K562 (cell line): ENCODE measurements around the gene PLPP7. TPM values are rescaled to one million over a fixed set of nuclear protein-coding genes. Genes with fewer than 3 reads are reported as not detected.

Experiments used
- ATAC-seq: fragments of 200-7000 bp; cut with Tn5 transposase; 3 replicates; pipeline ENCODE4 v1.9.1; 2020; ENCODE audit warnings: moderate library complexity
- BruUV-seq: library from RNA; stranded (reverse); fragments of 400-500 nt; replicated peaks from 2 replicates; lab custom pipeline; 2021; lab: Mats Ljungman, UMichigan
- CTCF ChIA-PET: fragments of 300-600 bp; formaldehyde crosslinking; extraction: SDS; loops from one replicate; lab custom pipeline; 2021; ENCODE audit warnings: low intra/inter-chr PET ratio; lab: Yijun Ruan, JAX
- POLR2A ChIA-PET: fragments of 300-600, 350-650 bp; sonication (Branson Sonifier 250); formaldehyde crosslinking; extraction: SDS; loops from one replicate; lab custom pipeline; 2021; ENCODE audit warnings: antibody characterized with exemption, inconsistent platforms; lab: Yijun Ruan, JAX
- DNase-seq, 4 experiments: peaks; one replicate each; pipeline versions ENCODE4 v3.0.0 to v3.0.0-alpha.2; 2011 to 2018; ENCODE audit warnings: low spot score in 3 of 4, mixed read lengths in 3 of 4; ENCODE audit errors: extremely low read depth in 1 of 4
- FAIRE-seq: peaks from 2 replicates; lab custom pipeline; 2011; peaks lifted over from hg19 to GRCh38; lab: Jason Lieb, UNC
- H2AFZ ChIP-seq: 2 replicates; pipeline ENCODE4 v1.6.0; 2011; ENCODE audit warnings: low read depth, low read length, control low read depth, inconsistent platforms
- H3K27ac ChIP-seq: fragments of 200-600 bp; 3 replicates; pipeline ENCODE4 v1.8.0; 2011; ENCODE audit warnings: low read depth, mild to moderate bottlenecking, control low read depth, inconsistent platforms, low read length, moderate library complexity, mixed read lengths; ENCODE audit errors: extremely low read depth
- H3K27me3 ChIP-seq, 2 experiments: fragments of 300-600 bp in 1 of 2; 2 replicates in 1 of 2; 3 replicates in 1 of 2; pipeline versions ENCODE4 v1.6.0 to v1.8.0; 2011; ENCODE audit warnings: inconsistent platforms in 2 of 2, low read length in 2 of 2, mild to moderate bottlenecking in 1 of 2, mixed read lengths in 1 of 2, moderate library complexity in 1 of 2; ENCODE audit not compliant: control insufficient read depth in 2 of 2, insufficient read depth in 2 of 2
- H3K36me3 ChIP-seq: fragments of 300-600 bp; 3 replicates; pipeline ENCODE4 v1.8.0; 2011; ENCODE audit warnings: mild to moderate bottlenecking, low read length, inconsistent platforms; ENCODE audit not compliant: control insufficient read depth, insufficient read depth
- H3K4me1 ChIP-seq, 2 experiments: fragments of 200-600 bp in 1 of 2; replicated peaks in 1 of 2; 2 replicates in 1 of 2; 3 replicates in 1 of 2; pipeline versions ENCODE4 v1.5.1 to v1.8.0; 2011; ENCODE audit warnings: inconsistent platforms in 2 of 2, low read length in 2 of 2, mild to moderate bottlenecking in 1 of 2, mixed read lengths in 1 of 2, moderate library complexity in 1 of 2; ENCODE audit not compliant: control insufficient read depth in 2 of 2, insufficient read depth in 2 of 2
- H3K4me2 ChIP-seq: 2 replicates; pipeline ENCODE4 v1.6.1; 2011; ENCODE audit warnings: low read length, control low read depth, inconsistent platforms, mixed read lengths; ENCODE audit not compliant: insufficient read depth
- H3K4me3 ChIP-seq: fragments of 200-600 bp; sonication (generic), shearing (Covaris generic); 2 replicates; pipeline ENCODE4 v1.5.1; 2016; ENCODE audit warnings: control low read depth, inconsistent platforms
- H3K79me2 ChIP-seq: fragments of 200-600 bp; 3 replicates; pipeline ENCODE4 v1.8.0; 2011; ENCODE audit warnings: low read length, inconsistent platforms; ENCODE audit not compliant: control insufficient read depth, insufficient read depth
- H3K9ac ChIP-seq, 2 experiments: 2 replicates each; pipeline versions ENCODE4 v1.6.0 to v1.6.1; 2011; ENCODE audit warnings: low read depth in 2 of 2, low read length in 2 of 2, control low read depth in 1 of 2, inconsistent platforms in 1 of 2, mild to moderate bottlenecking in 1 of 2, mixed read lengths in 1 of 2; ENCODE audit not compliant: insufficient read depth in 1 of 2
- H3K9me1 ChIP-seq: one replicate; pipeline ENCODE4 v1.6.0; 2011; ENCODE audit warnings: inconsistent platforms, mild to moderate bottlenecking, low read length, moderate library complexity; ENCODE audit not compliant: control insufficient read depth, insufficient read depth
- H3K9me3 ChIP-seq: replicated peaks from 2 replicates; pipeline ENCODE4 v1.5.1; 2011; ENCODE audit warnings: low read depth, low read length, inconsistent platforms; ENCODE audit not compliant: control insufficient read depth, insufficient read depth
- H4K20me1 ChIP-seq: replicated peaks from 2 replicates; pipeline ENCODE4 v1.6.1; 2011; ENCODE audit warnings: low read length, inconsistent platforms, mixed read lengths; ENCODE audit not compliant: control insufficient read depth, insufficient read depth
- EP400 ChIP-seq: fragments of 450-650 bp; IDR thresholded peaks from 2 replicates; pipeline ENCODE4 v1.6.1; 2017; ENCODE audit warnings: antibody characterized with exemption, mild to moderate bottlenecking, moderate library complexity
- FIP1L1 ChIP-seq: fragments of 200-400 bp; formaldehyde crosslinking; IDR thresholded peaks from 2 replicates; pipeline ENCODE4 v1.6.1; 2018; ENCODE audit warnings: mild to moderate bottlenecking, low read depth, low read length; ENCODE audit not compliant: poor library complexity, severe bottlenecking
- GABPA ChIP-seq: fragments of 200-800 bp; sonication (Bioruptor generic); conservative IDR thresholded peaks from 2 replicates; pipeline ENCODE4 v1.6.1; 2016; ENCODE audit warnings: low read depth, missing genetic modification characterization, missing compliant biosample characterization
- HLTF ChIP-seq: fragments of 450-650 bp; IDR thresholded peaks from 2 replicates; pipeline ENCODE4 v1.6.1; 2016
- IRF2 ChIP-seq: sonication (generic); formaldehyde crosslinking; IDR thresholded peaks from 2 replicates; pipeline ENCODE4 v1.8.1; 2022; ENCODE audit warnings: mild to moderate bottlenecking, missing genetic modification reagents
- MCM3 ChIP-seq: fragments of 450-650 bp; IDR thresholded peaks from 2 replicates; pipeline ENCODE4 v1.6.1; 2016
- NEUROD1 ChIP-seq: fragments of 150-350 bp; IDR thresholded peaks from 2 replicates; pipeline ENCODE4 v1.6.1; 2014; ENCODE audit warnings: borderline replicate concordance, low read length, low read depth; ENCODE audit not compliant: partially characterized antibody
- PRPF4 ChIP-seq: fragments of 200-400 bp; formaldehyde crosslinking; IDR thresholded peaks from one replicate; pipeline ENCODE4 v1.6.1; 2017; ENCODE audit warnings: low read length, low read depth, mild to moderate bottlenecking; ENCODE audit not compliant: insufficient read depth, poor library complexity, severe bottlenecking
- RAD51 ChIP-seq: fragments of 450-650 bp; IDR thresholded peaks from 2 replicates; pipeline ENCODE4 v1.7.1; 2016; ENCODE audit warnings: low read depth, mild to moderate bottlenecking, borderline replicate concordance
- RUNX1 ChIP-seq: sonication (generic); IDR thresholded peaks from 2 replicates; pipeline ENCODE4 v1.6.1; 2016; ENCODE audit warnings: antibody characterized with exemption, low read depth
- SMARCA5 ChIP-seq: fragments of 450-650 bp; IDR thresholded peaks from 2 replicates; pipeline ENCODE4 v1.6.1; 2016
- ZNF121 ChIP-seq: sonication (generic); formaldehyde crosslinking; conservative IDR thresholded peaks from 2 replicates; pipeline ENCODE4 v1.8.0; 2022; ENCODE audit warnings: missing genetic modification reagents
- ZNF384 ChIP-seq: IDR thresholded peaks from 2 replicates; pipeline ENCODE4 v1.6.1; 2012; ENCODE audit warnings: low read depth, low read length, improper control_type of control experiment
- ZNF79 ChIP-seq: fragments of 250-450 bp; sonication (Bioruptor Pico); IDR thresholded peaks from 2 replicates; pipeline ENCODE4 v1.4.0; 2020; ENCODE audit warnings: low read depth, mild to moderate bottlenecking, moderate library complexity
- in situ Hi-C: fragments of 300-500 bp; cut with MboI; formaldehyde crosslinking; loops from 4 replicates; pipeline ENCODE4 v1.15.0; 2018; ENCODE audit warnings: inconsistent platforms, mixed read lengths
- intact Hi-C: fragments of 100-400 bp; cut with micrococcal nuclease; formaldehyde crosslinking; loops from 2 replicates; pipeline ENCODE4 v1.14.2; 2022
- polyA plus RNA-seq, 8 experiments: library from polyadenylated mRNA; depleted of rRNA in 4 of 8; stranded (reverse) in 5 of 8; unstranded in 3 of 8; fragments of >200 nt; fragmentation: Nextera tagmentation in 2 of 8; fragmentation: Illumina TruSeq in 1 of 8; extraction: Ambion mirVana in 2 of 8; extraction: Trizol in 1 of 8; gene quantifications; 2 replicates each; pipeline versions ENCODE4 v1.2.1 to v1.2.3, GENCODE V29; 2011 to 2014; ENCODE audit warnings: inconsistent platforms in 1 of 8, missing spikeins in 1 of 8
- total RNA-seq, 7 experiments: library from RNA; depleted of rRNA in 6 of 7; stranded (reverse); fragments of >200 nt in 6 of 7; fragmentation: Illumina TruSeq in 2 of 7; extraction: Trizol in 2 of 7; gene quantifications; 2 replicates each; pipeline versions ENCODE4 v1.2.1 to v1.2.3, GENCODE V29; 2011 to 2021; ENCODE audit warnings: low replicate concordance in 1 of 7
- TF ChIP-seq, protein P1 (sequence below): fragments of 250-450 bp; sonication (Bioruptor Pico); IDR thresholded peaks from 2 replicates; pipeline ENCODE4 v1.8.0; 2022; ENCODE audit warnings: moderate library complexity, mild to moderate bottlenecking, inconsistent platforms
- TF ChIP-seq, protein P2 (sequence below), 3 experiments: IDR thresholded peaks in 2 of 3; conservative IDR thresholded peaks in 1 of 3; 2 replicates each; pipeline ENCODE4 v1.5.1; 2011 to 2012; ENCODE audit warnings: low read length in 3 of 3, mild to moderate bottlenecking in 3 of 3, control low read depth in 2 of 3, improper control_type of control experiment in 1 of 3, inconsistent platforms in 1 of 3, low read depth in 1 of 3, mixed read lengths in 1 of 3, moderate library complexity in 1 of 3; ENCODE audit not compliant: insufficient read depth in 2 of 3
- TF ChIP-seq, protein P3 (sequence below): fragments of 450-650 bp; formaldehyde crosslinking; IDR thresholded peaks from 2 replicates; pipeline ENCODE4 v1.4.0; 2020; ENCODE audit warnings: mild to moderate bottlenecking, moderate library complexity

Gene PLPP7
- total and polyA plus RNA-seq, 9 of the 15 experiments (the other 6 are each of a cell fraction or from before 2014, with no cell fraction given) = 0.09 to 0.93 (median 0.18) TPM; not detected in 4

DNA sequence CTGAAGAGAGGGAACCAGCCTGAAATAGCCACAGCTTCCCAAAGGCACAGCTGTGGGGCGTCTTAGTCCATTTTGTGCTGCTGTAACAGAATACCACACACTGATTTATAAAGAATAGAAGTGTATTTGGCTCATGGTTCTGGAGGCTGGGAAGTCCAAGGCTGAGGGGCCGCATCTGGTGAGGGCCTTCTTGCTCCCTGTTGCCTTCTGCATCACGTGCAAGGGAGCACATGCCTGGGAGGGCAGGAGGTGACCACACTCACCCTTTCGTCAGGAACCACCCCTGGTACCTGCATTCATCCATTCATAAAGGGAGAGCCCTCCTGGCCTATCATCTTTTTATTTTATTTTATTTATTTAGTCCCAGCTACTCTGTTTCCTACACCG, 10.4 kb downstream of the PLPP7 start (continued):
- TF ChIP-seq, protein P1, sequence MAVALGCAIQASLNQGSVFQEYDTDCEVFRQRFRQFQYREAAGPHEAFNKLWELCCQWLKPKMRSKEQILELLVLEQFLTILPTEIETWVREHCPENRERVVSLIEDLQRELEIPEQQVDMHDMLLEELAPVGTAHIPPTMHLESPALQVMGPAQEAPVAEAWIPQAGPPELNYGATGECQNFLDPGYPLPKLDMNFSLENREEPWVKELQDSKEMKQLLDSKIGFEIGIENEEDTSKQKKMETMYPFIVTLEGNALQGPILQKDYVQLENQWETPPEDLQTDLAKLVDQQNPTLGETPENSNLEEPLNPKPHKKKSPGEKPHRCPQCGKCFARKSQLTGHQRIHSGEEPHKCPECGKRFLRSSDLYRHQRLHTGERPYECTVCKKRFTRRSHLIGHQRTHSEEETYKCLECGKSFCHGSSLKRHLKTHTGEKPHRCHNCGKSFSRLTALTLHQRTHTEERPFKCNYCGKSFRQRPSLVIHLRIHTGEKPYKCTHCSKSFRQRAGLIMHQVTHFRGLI (CRISPR knock-in tag) = no peak
- TF ChIP-seq SMARCA5 = no peak
- TF ChIP-seq EP400 = no peak
- TF ChIP-seq FIP1L1 = no peak
- TF ChIP-seq HLTF = no peak

DNA sequence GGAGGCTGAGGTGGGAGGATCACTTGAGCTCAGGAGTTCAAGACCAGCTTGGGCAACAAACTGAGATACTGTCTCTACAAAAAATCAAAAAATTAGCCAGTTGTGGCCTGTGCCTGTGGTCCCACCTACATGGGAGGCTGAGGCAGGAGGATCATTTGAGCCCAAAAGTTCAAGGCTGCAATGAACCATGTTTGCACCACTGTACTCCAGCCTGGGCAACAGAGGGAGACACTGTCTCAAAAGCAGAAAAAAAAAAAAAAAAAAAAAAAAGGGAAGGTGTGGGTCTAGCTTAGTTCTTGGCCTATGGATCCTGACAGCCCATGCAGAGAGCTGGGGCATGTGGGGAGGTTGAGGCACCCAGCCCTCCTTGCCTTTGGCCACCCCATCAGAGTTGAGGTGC, 10.9 kb downstream of the PLPP7 start:
- Histone ChIP-seq H3K4me2 (no peak overlapping the region), H3K79me2 (no peaks in the 10 kb centered on the region), H3K4me1 (peaks cover 23 to 63% of the 10 kb centered on the region in 2 experiments), H3K36me3 (no peaks in the 10 kb centered on the region), H3K9me3 (no peaks in the 10 kb centered on the region), H2AFZ (no peak overlapping the region), H3K9me1 (peaks cover 4% of the 10 kb centered on the region), H4K20me1 (no peaks in the 10 kb centered on the region), H3K27ac (no peak overlapping the region), H3K4me3 (no peak overlapping the region), H3K27me3 (no peaks in the 10 kb centered on the region), H3K9ac (no peak overlapping the region)
- POLR2A ChIA-PET = interaction anchor here (0.6 to 1.2 kb wide), 2 partner anchors 9 to 88 kb away, joined by 3 to 4 read pairs; no protein-coding TSS in a partner anchor
- DNase-seq = no peak
- no peak for ATAC-seq
- CTCF ChIA-PET = interaction anchor here (0.6 kb wide), 1 partner anchor 20 kb away, joined by 5 read pairs; no protein-coding TSS in a partner anchor
- no TSS peak for BruUV-seq
- no peak for FAIRE-seq
- intact Hi-C loops = loop anchor here (10.0 kb wide), 1 partner anchor 1064 kb away; no protein-coding TSS in a partner anchor
- in situ Hi-C loops = loop anchor here (25.0 kb wide), 1 partner anchor 588 kb away; no protein-coding TSS in a partner anchor
- TF ChIP-seq, protein P2, sequence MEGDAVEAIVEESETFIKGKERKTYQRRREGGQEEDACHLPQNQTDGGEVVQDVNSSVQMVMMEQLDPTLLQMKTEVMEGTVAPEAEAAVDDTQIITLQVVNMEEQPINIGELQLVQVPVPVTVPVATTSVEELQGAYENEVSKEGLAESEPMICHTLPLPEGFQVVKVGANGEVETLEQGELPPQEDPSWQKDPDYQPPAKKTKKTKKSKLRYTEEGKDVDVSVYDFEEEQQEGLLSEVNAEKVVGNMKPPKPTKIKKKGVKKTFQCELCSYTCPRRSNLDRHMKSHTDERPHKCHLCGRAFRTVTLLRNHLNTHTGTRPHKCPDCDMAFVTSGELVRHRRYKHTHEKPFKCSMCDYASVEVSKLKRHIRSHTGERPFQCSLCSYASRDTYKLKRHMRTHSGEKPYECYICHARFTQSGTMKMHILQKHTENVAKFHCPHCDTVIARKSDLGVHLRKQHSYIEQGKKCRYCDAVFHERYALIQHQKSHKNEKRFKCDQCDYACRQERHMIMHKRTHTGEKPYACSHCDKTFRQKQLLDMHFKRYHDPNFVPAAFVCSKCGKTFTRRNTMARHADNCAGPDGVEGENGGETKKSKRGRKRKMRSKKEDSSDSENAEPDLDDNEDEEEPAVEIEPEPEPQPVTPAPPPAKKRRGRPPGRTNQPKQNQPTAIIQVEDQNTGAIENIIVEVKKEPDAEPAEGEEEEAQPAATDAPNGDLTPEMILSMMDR (IDR thresholded peaks at IDR 0.05 in 2 of 3, conservative IDR thresholded peaks at IDR 0.05 in 1 of 3; ENCODE audit: insufficient read depth in 2 of 3, low read depth in 1 of 3, low read length in 3 of 3) = peak in 1 of 3 experiments; percentile 15; a peak in 1 of 6 replicates
- TF ChIP-seq, protein P3, sequence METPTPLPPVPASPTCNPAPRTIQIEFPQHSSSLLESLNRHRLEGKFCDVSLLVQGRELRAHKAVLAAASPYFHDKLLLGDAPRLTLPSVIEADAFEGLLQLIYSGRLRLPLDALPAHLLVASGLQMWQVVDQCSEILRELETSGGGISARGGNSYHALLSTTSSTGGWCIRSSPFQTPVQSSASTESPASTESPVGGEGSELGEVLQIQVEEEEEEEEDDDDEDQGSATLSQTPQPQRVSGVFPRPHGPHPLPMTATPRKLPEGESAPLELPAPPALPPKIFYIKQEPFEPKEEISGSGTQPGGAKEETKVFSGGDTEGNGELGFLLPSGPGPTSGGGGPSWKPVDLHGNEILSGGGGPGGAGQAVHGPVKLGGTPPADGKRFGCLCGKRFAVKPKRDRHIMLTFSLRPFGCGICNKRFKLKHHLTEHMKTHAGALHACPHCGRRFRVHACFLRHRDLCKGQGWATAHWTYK (CRISPR knock-in tag) = no peak
- TF ChIP-seq RUNX1 (no peak), ZNF79 (CRISPR knock-in tag) (no peak), MCM3 (no peak), IRF2 (no peak), NEUROD1 (no peak), ZNF121 (CRISPR knock-in tag) (0 out of 2 replicates have a peak, but pooled peaks have one; percentile 18), PRPF4 (no peak), ZNF384 (peak; percentile 88), GABPA (tag) (no peak), RAD51 (no peak)
